Measurements from ENCODE around the gene MESD. TPM values are rescaled to one million over a fixed set of nuclear protein-coding genes. Genes with fewer than 3 reads are reported as not detected.

The MESD gene
- total RNA-seq, 4 donors from 2014 or later, result 14.1 to 17.4 (median 14.5) TPM

GRCh38 chr15:81029414-81030300 lies 40.0 kb upstream of the MESD start:
- intact Hi-C loops (cut with DNase I), result loop anchor here (10.0 kb wide), 1 partner anchor 55 kb away; no protein-coding TSS in a partner anchor
- WGBS, result 66% methylated on average over 3 of the region's 3 CpGs
- Histone ChIP-seq H3K4me3 (no peak overlapping the region), H3K9me3 (no peaks in the 10 kb centered on the region), H3K27me3 (no peaks in the 10 kb centered on the region), H3K27ac (replicated peaks in 1 of 4) (peak overlapping the region in 1 of 4 donors; percentile 46), H3K4me1 (peaks cover 13 to 30% (median 17%) of the 10 kb centered on the region in 4 donors), H3K36me3 (no peaks in the 10 kb centered on the region)
- TF ChIP-seq POLR2AphosphoS5 (IDR thresholded peaks at IDR 0.05) (peak in 1 of 2 donors; percentile 25), CTCF (IDR thresholded peaks at IDR 0.05) (no peak), EP300 (IDR thresholded peaks at IDR 0.05) (no peak), POLR2A (IDR thresholded peaks at IDR 0.05; ENCODE audit: low read depth) (no peak)
- no peak for DNase-seq (ENCODE audit: extremely low spot score)

- DNase-seq (ENCODE audit: extremely low spot score), result no peak
- Histone ChIP-seq H3K4me3 (no peak overlapping the region), H3K4me1 (peaks cover 0 to 30% (median 18%) of the 10 kb centered on the region in 4 donors), H3K27me3 (no peaks in the 10 kb centered on the region), H3K36me3 (no peaks in the 10 kb centered on the region), H3K9me3 (no peaks in the 10 kb centered on the region), H3K27ac (replicated peaks in 1 of 4) (no peak overlapping the region)
- WGBS, result 92% methylated on average over 2 of the region's 2 CpGs
- intact Hi-C loops (cut with DNase I), result no loop called here
- TF ChIP-seq POLR2AphosphoS5 (IDR thresholded peaks at IDR 0.05) (no peak), POLR2A (IDR thresholded peaks at IDR 0.05; ENCODE audit: low read depth) (no peak), CTCF (IDR thresholded peaks at IDR 0.05) (no peak), EP300 (IDR thresholded peaks at IDR 0.05) (no peak)
These were observed 37.4 kb upstream of the MESD start for GRCh38 chr15:81026836-81027599.

- Histone ChIP-seq H3K27me3 (no peaks in the 10 kb centered on the region), H3K4me3 (no peak overlapping the region), H3K36me3 (no peaks in the 10 kb centered on the region), H3K9me3 (no peaks in the 10 kb centered on the region), H3K27ac (replicated peaks in 1 of 4) (no peak overlapping the region), H3K4me1 (peaks cover 0 to 30% (median 18%) of the 10 kb centered on the region in 4 donors)
- 90% methylated on average over 4 of the region's 4 CpGs for WGBS
- TF ChIP-seq EP300 (IDR thresholded peaks at IDR 0.05) (no peak), POLR2A (IDR thresholded peaks at IDR 0.05; ENCODE audit: low read depth) (no peak), POLR2AphosphoS5 (IDR thresholded peaks at IDR 0.05) (no peak), CTCF (IDR thresholded peaks at IDR 0.05) (no peak)
- intact Hi-C loops (cut with DNase I), result no loop called here
- DNase-seq (ENCODE audit: extremely low spot score), result no peak
These were observed 36.2 kb upstream of the MESD start for GRCh38 chr15:81025721-81026370.

- H3K4me1 ChIP-seq, result peaks cover 0 to 30% (median 18%) of the 10 kb centered on the region in 4 donors
- peak overlapping the region in 3 of 4 donors; percentile 60 to 77 (median 64) for H3K27ac ChIP-seq (replicated peaks in 1 of 4)
- WGBS, result 95% methylated on average over 8 of the region's 8 CpGs
These were observed 35.3 kb upstream of the MESD start for GRCh38 chr15:81024936-81025335.

More at GRCh38 chr15:81024936-81025335, 35.3 kb upstream of the MESD start:
- no peaks in the 10 kb centered on the region for H3K9me3 ChIP-seq
- no peak for DNase-seq (ENCODE audit: extremely low spot score)
- H3K4me3 ChIP-seq, result no peak overlapping the region
- H3K27me3 ChIP-seq, result no peaks in the 10 kb centered on the region
- intact Hi-C loops (cut with DNase I), result no loop called here
- TF ChIP-seq EP300 (IDR thresholded peaks at IDR 0.05) (no peak), POLR2AphosphoS5 (IDR thresholded peaks at IDR 0.05) (no peak), POLR2A (IDR thresholded peaks at IDR 0.05; ENCODE audit: low read depth) (no peak), CTCF (IDR thresholded peaks at IDR 0.05) (no peak)
- no peaks in the 10 kb centered on the region for H3K36me3 ChIP-seq

All from esophagus muscularis mucosa (tissue), 4 donors.